ENCODE results near the gene PARD3.

DNA sequence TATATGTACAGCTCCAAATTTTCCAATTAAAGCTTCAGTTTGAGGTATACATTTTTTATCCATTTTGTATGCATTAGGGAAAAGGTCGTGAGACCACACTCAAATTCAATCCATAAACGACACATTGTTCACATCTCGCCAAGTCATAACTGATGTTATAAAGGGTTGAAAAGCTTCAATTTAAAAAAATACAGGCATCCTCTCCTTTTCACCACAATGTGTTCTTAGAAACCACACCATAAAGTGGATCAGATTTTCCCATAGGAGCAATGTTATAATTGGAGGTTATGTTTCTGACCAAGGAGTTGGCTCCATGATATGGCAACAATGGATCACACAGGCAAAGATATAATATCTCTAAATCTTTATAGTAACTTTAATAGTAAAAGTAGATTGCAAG, 663.6 kb downstream of the PARD3 start:
- TF ChIP-seq, protein P1, sequence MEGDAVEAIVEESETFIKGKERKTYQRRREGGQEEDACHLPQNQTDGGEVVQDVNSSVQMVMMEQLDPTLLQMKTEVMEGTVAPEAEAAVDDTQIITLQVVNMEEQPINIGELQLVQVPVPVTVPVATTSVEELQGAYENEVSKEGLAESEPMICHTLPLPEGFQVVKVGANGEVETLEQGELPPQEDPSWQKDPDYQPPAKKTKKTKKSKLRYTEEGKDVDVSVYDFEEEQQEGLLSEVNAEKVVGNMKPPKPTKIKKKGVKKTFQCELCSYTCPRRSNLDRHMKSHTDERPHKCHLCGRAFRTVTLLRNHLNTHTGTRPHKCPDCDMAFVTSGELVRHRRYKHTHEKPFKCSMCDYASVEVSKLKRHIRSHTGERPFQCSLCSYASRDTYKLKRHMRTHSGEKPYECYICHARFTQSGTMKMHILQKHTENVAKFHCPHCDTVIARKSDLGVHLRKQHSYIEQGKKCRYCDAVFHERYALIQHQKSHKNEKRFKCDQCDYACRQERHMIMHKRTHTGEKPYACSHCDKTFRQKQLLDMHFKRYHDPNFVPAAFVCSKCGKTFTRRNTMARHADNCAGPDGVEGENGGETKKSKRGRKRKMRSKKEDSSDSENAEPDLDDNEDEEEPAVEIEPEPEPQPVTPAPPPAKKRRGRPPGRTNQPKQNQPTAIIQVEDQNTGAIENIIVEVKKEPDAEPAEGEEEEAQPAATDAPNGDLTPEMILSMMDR (IDR thresholded peaks at IDR 0.05), result no peak
- no peak for TF ChIP-seq POLR2A (IDR thresholded peaks at IDR 0.05)
